ENCODE measurements around the gene HEPACAM. TPM values are rescaled to one million over a fixed set of nuclear protein-coding genes. Genes with fewer than 3 reads are reported as not detected.

Gene HEPACAM
- total and polyA plus RNA-seq, 7 experiments from 2014 or later: not detected

GRCh38 chr11:124954590-124954955 is 18.7 kb upstream of the HEPACAM start:
- Mint-ChIP-seq H3K4me3 (no peak overlapping the region), H3K27ac (no peak overlapping the region), H3K36me3 (peaks cover 0 to 8% (median 0%) of the 10 kb centered on the region in 5 donors), H3K27me3 (no peaks in the 10 kb centered on the region), H3K9me3 (no peaks in the 10 kb centered on the region), H3K4me1 (peaks cover 0 to 7% (median 0%) of the 10 kb centered on the region in 7 donors)
- H3K4me1 ChIP-seq (ENCODE audit: control insufficient read depth in 2 of 2, insufficient read depth in 2 of 2, low read length in 2 of 2): peaks cover 27 to 37% of the 10 kb centered on the region in 2 donors
- POLR2A ChIA-PET: interaction anchor here (1.0 to 4.1 kb wide), 14 partner anchors 11 to 332 kb away, joined by 3 to 45 read pairs (median 4); partner anchors contain the start of genes HEPACAM, HEPN1, TBRG1 and TMEM218
- H3K4me3 ChIP-seq (ENCODE audit: low read length): peak overlapping the region; percentile 72
- H3K36me3 ChIP-seq (ENCODE audit: control insufficient read depth in 2 of 3, insufficient read depth in 3 of 3, low read length in 3 of 3): no peaks in the 10 kb centered on the region
- intact Hi-C loops (cut with micrococcal nuclease): loop anchor here (1.0 to 5.0 kb wide), 23 partner anchors 11 to 1328 kb away; partner anchors contain the start of genes ESAM (in 2 of the 2), FAM118B (in 2 of the 2), HYLS1 (in 2 of the 2) and MSANTD2 (in 2 of the 2)
- peak overlapping the region; percentile 85 for H3K27ac ChIP-seq (ENCODE audit: low read depth, low read length)
- no peaks in the 10 kb centered on the region for H3K9me3 ChIP-seq (ENCODE audit: control insufficient read depth in 2 of 3, low read length in 3 of 3)
- no peaks in the 10 kb centered on the region for H3K27me3 ChIP-seq (ENCODE audit: control insufficient read depth in 2 of 2, insufficient read depth in 2 of 2, low read length in 2 of 2)
- ATAC-seq (no peak), DNase-seq (no peak)
- CTCF ChIA-PET: interaction anchor here (1.2 to 1.7 kb wide), 5 partner anchors 13 to 284 kb away, joined by 3 to 19 read pairs (median 3); no protein-coding TSS in a partner anchor

GRCh38 chr11:124953753-124954589 is 18.1 kb upstream of the HEPACAM start, which contains the start of gene CCDC15:
Gene CCDC15 (plus strand): TSS chr11:124954202. CDS start chr11:124954733, 531 bp downstream.
- no peak within 1 kb of the TSS for H3K4me3 Mint-ChIP-seq
- H3K36me3 ChIP-seq (ENCODE audit: control insufficient read depth in 2 of 3, insufficient read depth in 3 of 3, low read length in 3 of 3): no peaks in the 10 kb centered on the region
- POLR2A ChIA-PET: interaction anchor here (0.6 to 4.1 kb wide), 24 partner anchors 10 to 334 kb away, joined by 3 to 45 read pairs (median 4); partner anchors contain the start of genes HEPACAM, HEPN1, TBRG1 and TMEM218
- CTCF ChIA-PET: interaction anchor here (0.6 to 1.7 kb wide), 7 partner anchors 10 to 283 kb away, joined by 3 to 19 read pairs (median 3); partner anchors contain the start of gene TMEM218
- peaks cover 0 to 11% (median 0%) of the 10 kb centered on the region in 5 donors for H3K36me3 Mint-ChIP-seq
- intact Hi-C loops (cut with micrococcal nuclease): loop anchor here (1.0 to 5.0 kb wide), 23 partner anchors 11 to 1328 kb away; partner anchors contain the start of genes ESAM (in 2 of the 2), FAM118B (in 2 of the 2), HYLS1 (in 2 of the 2) and MSANTD2 (in 2 of the 2)
- H3K27me3 ChIP-seq (ENCODE audit: control insufficient read depth in 2 of 2, insufficient read depth in 2 of 2, low read length in 2 of 2): no peaks in the 10 kb centered on the region
- DNase-seq: peak; percentile 78 to 94 (median 92)
- H3K4me3 ChIP-seq (ENCODE audit: low read length): peak within 1 kb of the TSS; percentile 72
- peak; percentile 99 for ATAC-seq
- H3K27ac ChIP-seq (ENCODE audit: low read depth, low read length): peak within 1 kb of the TSS; percentile 85
- no peaks in the 10 kb centered on the region for H3K27me3 Mint-ChIP-seq
- H3K4me1 Mint-ChIP-seq: peaks cover 0 to 7% (median 0%) of the 10 kb centered on the region in 7 donors
- no peaks in the 10 kb centered on the region for H3K9me3 ChIP-seq (ENCODE audit: control insufficient read depth in 2 of 3, low read length in 3 of 3)
- H3K27ac Mint-ChIP-seq: no peak within 1 kb of the TSS
- peaks cover 0 to 2% (median 0%) of the 10 kb centered on the region in 11 donors for H3K9me3 Mint-ChIP-seq
- H3K4me1 ChIP-seq (ENCODE audit: control insufficient read depth in 2 of 2, insufficient read depth in 2 of 2, low read length in 2 of 2): peaks cover 27 to 42% of the 10 kb centered on the region in 2 donors

DNA sequence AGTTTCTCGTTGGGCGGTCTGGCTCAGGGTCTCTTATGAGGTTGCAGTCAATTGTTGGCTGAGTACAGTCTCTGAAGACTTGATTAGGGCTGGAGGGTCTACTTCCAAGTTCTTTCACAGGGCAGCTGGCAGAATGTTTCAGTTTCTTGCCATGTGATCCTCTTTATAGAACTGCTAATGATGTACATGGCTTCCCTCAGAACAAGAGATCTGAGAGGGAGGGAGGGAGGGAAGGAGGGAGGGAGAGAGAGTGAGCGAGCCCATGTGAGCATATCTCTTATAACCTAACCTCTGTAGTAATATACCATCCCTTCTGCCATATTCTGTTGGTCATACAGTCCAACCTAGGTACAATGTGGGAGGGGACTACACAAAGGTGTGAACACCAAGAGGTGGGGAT is 15.5 kb upstream of the HEPACAM start:
- Mint-ChIP-seq H3K9me3 (peaks cover 0 to 12% (median 6%) of the 10 kb centered on the region in 11 donors), H3K27ac (no peak overlapping the region), H3K4me3 (no peak overlapping the region), H3K27me3 (no peaks in the 10 kb centered on the region), H3K4me1 (peaks cover 0 to 19% (median 3%) of the 10 kb centered on the region in 7 donors), H3K36me3 (peaks cover 0 to 22% (median 3%) of the 10 kb centered on the region in 5 donors)
- H3K36me3 ChIP-seq (ENCODE audit: control insufficient read depth in 2 of 3, insufficient read depth in 3 of 3, low read length in 3 of 3): no peaks in the 10 kb centered on the region
- ChIA-PET CTCF (interaction anchor here (0.6 to 1.6 kb wide), 4 partner anchors 8 to 192 kb away, joined by 3 to 6 read pairs (median 4); no protein-coding TSS in a partner anchor), POLR2A (interaction anchor here (0.7 to 3.9 kb wide), 7 partner anchors 10 to 328 kb away, joined by 3 to 29 read pairs (median 6); partner anchors contain the start of genes TBRG1 and TMEM218)
- intact Hi-C loops (cut with micrococcal nuclease): loop anchor here (2.0 to 5.0 kb wide), 10 partner anchors 189 to 1331 kb away; partner anchors contain the start of genes HYLS1 (in 2 of the 2), CDON (in 1 of the 2), ESAM (in 1 of the 2) and FAM118B (in 1 of the 2)
- H3K9me3 ChIP-seq (ENCODE audit: control insufficient read depth in 2 of 3, low read length in 3 of 3): no peaks in the 10 kb centered on the region
- peaks cover 27 to 42% of the 10 kb centered on the region in 2 donors for H3K4me1 ChIP-seq (ENCODE audit: control insufficient read depth in 2 of 2, insufficient read depth in 2 of 2, low read length in 2 of 2)
- no peak overlapping the region for H3K4me3 ChIP-seq (ENCODE audit: low read length)
- H3K27ac ChIP-seq (ENCODE audit: low read depth, low read length): peak overlapping the region; percentile 14
- no peaks in the 10 kb centered on the region for H3K27me3 ChIP-seq (ENCODE audit: control insufficient read depth in 2 of 2, insufficient read depth in 2 of 2, low read length in 2 of 2)
- DNase-seq: no peak
- no peak for ATAC-seq

DNA sequence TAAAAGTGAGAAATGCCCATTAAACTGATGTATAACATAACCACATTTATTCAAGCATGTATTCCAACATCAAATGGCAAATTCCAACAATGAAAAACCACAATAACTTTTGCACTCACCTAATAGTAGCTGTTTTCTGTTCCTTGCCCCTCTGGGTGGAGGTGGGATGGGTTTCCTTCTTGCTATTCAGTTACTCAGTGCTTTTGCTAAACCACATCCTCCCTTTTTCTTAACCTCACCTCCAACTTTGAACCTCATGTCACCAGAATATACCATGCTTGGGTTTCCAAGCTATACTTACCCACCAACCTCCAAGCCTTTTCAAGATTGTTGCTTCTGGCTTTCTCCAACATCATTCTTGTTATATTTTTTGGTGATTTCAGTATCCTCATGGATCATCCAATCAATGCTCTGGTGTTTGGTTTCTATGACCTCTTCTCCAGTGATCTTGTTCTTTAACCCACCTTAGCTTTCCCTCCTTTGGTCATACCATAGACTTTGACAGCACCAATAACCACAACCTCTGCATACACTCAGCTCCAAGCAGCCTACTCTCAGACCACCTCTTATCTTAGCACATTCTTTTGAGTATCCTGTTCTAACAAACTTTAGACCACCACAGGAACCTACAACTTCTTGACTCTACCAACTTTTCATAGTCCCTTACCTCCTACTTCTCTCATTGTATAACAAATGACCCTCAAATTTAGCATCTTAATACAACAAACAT is 14.9 kb upstream of the HEPACAM start:
- ChIA-PET POLR2A (interaction anchor here (0.6 to 3.9 kb wide), 11 partner anchors 10 to 618 kb away, joined by 3 to 29 read pairs (median 5); partner anchors contain the start of genes EI24, TBRG1 and TMEM218), CTCF (interaction anchor here (0.6 to 1.6 kb wide), 5 partner anchors 8 to 192 kb away, joined by 3 to 6 read pairs (median 4); no protein-coding TSS in a partner anchor)
- no peaks in the 10 kb centered on the region for H3K27me3 Mint-ChIP-seq
- peak in 7 of 9 donors; percentile 44 to 75 (median 60) for DNase-seq
- peak; percentile 26 for ATAC-seq
- peak overlapping the region; percentile 19 for H3K4me3 ChIP-seq (ENCODE audit: low read length)
- H3K36me3 ChIP-seq (ENCODE audit: control insufficient read depth in 2 of 3, insufficient read depth in 3 of 3, low read length in 3 of 3): no peaks in the 10 kb centered on the region
- H3K36me3 Mint-ChIP-seq: peaks cover 0 to 20% (median 4%) of the 10 kb centered on the region in 5 donors
- peaks cover 0 to 12% (median 6%) of the 10 kb centered on the region in 11 donors for H3K9me3 Mint-ChIP-seq
- no peak overlapping the region for H3K4me3 Mint-ChIP-seq
- peaks cover 27 to 42% of the 10 kb centered on the region in 2 donors for H3K4me1 ChIP-seq (ENCODE audit: control insufficient read depth in 2 of 2, insufficient read depth in 2 of 2, low read length in 2 of 2)
- H3K27me3 ChIP-seq (ENCODE audit: control insufficient read depth in 2 of 2, insufficient read depth in 2 of 2, low read length in 2 of 2): no peaks in the 10 kb centered on the region
- H3K27ac ChIP-seq (ENCODE audit: low read depth, low read length): peak overlapping the region; percentile 14
- intact Hi-C loops (cut with micrococcal nuclease): loop anchor here (1.0 to 5.0 kb wide), 11 partner anchors 74 to 1332 kb away; partner anchors contain the start of genes HYLS1 (in 2 of the 2), CDON (in 1 of the 2), ESAM (in 1 of the 2) and FAM118B (in 1 of the 2)
- H3K27ac Mint-ChIP-seq: peak overlapping the region in 1 of 9 donors; percentile 63
- H3K9me3 ChIP-seq (ENCODE audit: control insufficient read depth in 2 of 3, low read length in 3 of 3): no peaks in the 10 kb centered on the region
- H3K4me1 Mint-ChIP-seq: peaks cover 0 to 19% (median 4%) of the 10 kb centered on the region in 7 donors

DNA sequence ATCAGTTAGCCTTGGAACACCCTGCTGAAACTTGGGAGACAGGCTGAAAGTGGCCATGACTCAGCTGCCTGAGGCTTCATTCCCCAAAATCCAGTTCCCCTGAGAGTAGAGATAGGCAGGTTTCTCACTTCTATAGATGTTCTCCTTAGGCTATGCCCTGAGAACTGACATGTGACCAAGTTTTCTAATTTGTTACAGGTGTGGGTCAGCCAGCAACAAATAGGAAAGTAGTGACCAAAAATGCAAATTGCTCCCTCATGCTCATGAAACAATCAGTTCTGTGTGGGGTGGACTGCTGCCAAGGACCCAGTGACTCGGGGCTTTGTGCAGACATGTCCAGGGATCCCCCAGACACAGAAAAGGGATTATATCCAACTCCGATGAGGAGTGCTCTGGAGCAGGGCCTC is 10.9 kb upstream of the HEPACAM start:
- no peak overlapping the region for H3K27ac ChIP-seq (ENCODE audit: low read depth, low read length)
- Mint-ChIP-seq H3K36me3 (peaks cover 0 to 18% (median 4%) of the 10 kb centered on the region in 5 donors), H3K4me1 (peaks cover 12 to 38% (median 28%) of the 10 kb centered on the region in 7 donors), H3K27me3 (no peaks in the 10 kb centered on the region), H3K27ac (peak overlapping the region in 1 of 9 donors; percentile 55), H3K4me3 (no peak overlapping the region), H3K9me3 (peaks cover 0 to 12% (median 6%) of the 10 kb centered on the region in 11 donors)
- POLR2A ChIA-PET: interaction anchor here (0.7 kb wide), 1 partner anchor 27 kb away, joined by 3 read pairs; no protein-coding TSS in a partner anchor
- ATAC-seq (no peak), DNase-seq (no peak)
- H3K27me3 ChIP-seq (ENCODE audit: control insufficient read depth in 2 of 2, insufficient read depth in 2 of 2, low read length in 2 of 2): no peaks in the 10 kb centered on the region
- no peaks in the 10 kb centered on the region for H3K9me3 ChIP-seq (ENCODE audit: control insufficient read depth in 2 of 3, low read length in 3 of 3)
- H3K4me1 ChIP-seq (ENCODE audit: control insufficient read depth in 2 of 2, insufficient read depth in 2 of 2, low read length in 2 of 2): peaks cover 27 to 45% of the 10 kb centered on the region in 2 donors
- intact Hi-C loops (cut with micrococcal nuclease): no loop called here
- CTCF ChIA-PET: no interaction called here
- no peaks in the 10 kb centered on the region for H3K36me3 ChIP-seq (ENCODE audit: control insufficient read depth in 2 of 3, insufficient read depth in 3 of 3, low read length in 3 of 3)
- H3K4me3 ChIP-seq (ENCODE audit: low read length): no peak overlapping the region

Measured in naive thymus-derived CD4-positive, alpha-beta T cell (primary cell).